NB4 (cell line): ENCODE data around the gene CFAP46.
A peak's percentile ranks its signal among the peaks of the same experiment; 100 is the strongest.

Experiments
- DNase-seq: peaks from one replicate; pipeline ENCODE4 v3.0.0; 2010; ENCODE audit warnings: low read depth
- H3K4me3 ChIP-seq: one replicate; pipeline ENCODE4 v1.5.1; 2011; ENCODE audit warnings: mild to moderate bottlenecking, low read depth, low read length, moderate library complexity
- MAX ChIP-seq: IDR thresholded peaks from 2 replicates; pipeline ENCODE4 v1.6.1; 2011; ENCODE audit warnings: low read depth, low read length
- MYC ChIP-seq: IDR thresholded peaks from 2 replicates; pipeline ENCODE4 v1.6.1; 2011; ENCODE audit warnings: low read depth, low read length
- POLR2A ChIP-seq: IDR thresholded peaks from 2 replicates; pipeline ENCODE4 v1.6.1; 2011; ENCODE audit warnings: mild to moderate bottlenecking; ENCODE audit not compliant: insufficient read length; ENCODE audit errors: extremely low read depth
- TF ChIP-seq, protein P1 (sequence below): IDR thresholded peaks from one replicate; pipeline ENCODE4 v1.5.1; 2012; ENCODE audit warnings: low read depth, low read length

Gene CFAP46

GRCh38 chr10:132847856-132848255 is 94.5 kb downstream of the CFAP46 start:
- peak; percentile 46 for DNase-seq
- peak overlapping the region; percentile 28 for H3K4me3 ChIP-seq
- TF ChIP-seq, protein P1, sequence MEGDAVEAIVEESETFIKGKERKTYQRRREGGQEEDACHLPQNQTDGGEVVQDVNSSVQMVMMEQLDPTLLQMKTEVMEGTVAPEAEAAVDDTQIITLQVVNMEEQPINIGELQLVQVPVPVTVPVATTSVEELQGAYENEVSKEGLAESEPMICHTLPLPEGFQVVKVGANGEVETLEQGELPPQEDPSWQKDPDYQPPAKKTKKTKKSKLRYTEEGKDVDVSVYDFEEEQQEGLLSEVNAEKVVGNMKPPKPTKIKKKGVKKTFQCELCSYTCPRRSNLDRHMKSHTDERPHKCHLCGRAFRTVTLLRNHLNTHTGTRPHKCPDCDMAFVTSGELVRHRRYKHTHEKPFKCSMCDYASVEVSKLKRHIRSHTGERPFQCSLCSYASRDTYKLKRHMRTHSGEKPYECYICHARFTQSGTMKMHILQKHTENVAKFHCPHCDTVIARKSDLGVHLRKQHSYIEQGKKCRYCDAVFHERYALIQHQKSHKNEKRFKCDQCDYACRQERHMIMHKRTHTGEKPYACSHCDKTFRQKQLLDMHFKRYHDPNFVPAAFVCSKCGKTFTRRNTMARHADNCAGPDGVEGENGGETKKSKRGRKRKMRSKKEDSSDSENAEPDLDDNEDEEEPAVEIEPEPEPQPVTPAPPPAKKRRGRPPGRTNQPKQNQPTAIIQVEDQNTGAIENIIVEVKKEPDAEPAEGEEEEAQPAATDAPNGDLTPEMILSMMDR, result no peak
- TF ChIP-seq MAX, result no peak
- no peak for TF ChIP-seq MYC
- TF ChIP-seq POLR2A, result no peak

DNA sequence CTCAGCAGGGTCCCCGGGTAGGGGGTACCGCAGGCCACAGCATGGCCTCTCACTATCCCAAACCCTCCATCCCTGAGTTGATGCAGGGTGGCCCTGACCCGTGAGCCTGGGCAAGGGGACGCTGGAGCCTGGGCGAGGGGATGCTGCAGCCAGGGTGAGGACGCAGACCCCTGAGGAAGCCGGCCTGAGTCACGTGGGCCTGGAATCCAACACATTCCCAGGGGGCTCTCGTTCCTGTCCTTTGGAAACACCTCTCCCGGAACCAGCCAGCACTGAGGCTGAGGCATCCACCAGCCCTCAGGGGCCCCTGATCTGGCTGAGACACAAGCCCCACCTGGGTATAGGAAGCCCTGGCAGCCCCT is 95.0 kb downstream of the CFAP46 start:
- TF ChIP-seq, protein P1, result no peak
- no peak for TF ChIP-seq POLR2A
- no peak for TF ChIP-seq MAX
- TF ChIP-seq MYC, result no peak
- DNase-seq, result no peak
- H3K4me3 ChIP-seq, result no peak overlapping the region

DNA sequence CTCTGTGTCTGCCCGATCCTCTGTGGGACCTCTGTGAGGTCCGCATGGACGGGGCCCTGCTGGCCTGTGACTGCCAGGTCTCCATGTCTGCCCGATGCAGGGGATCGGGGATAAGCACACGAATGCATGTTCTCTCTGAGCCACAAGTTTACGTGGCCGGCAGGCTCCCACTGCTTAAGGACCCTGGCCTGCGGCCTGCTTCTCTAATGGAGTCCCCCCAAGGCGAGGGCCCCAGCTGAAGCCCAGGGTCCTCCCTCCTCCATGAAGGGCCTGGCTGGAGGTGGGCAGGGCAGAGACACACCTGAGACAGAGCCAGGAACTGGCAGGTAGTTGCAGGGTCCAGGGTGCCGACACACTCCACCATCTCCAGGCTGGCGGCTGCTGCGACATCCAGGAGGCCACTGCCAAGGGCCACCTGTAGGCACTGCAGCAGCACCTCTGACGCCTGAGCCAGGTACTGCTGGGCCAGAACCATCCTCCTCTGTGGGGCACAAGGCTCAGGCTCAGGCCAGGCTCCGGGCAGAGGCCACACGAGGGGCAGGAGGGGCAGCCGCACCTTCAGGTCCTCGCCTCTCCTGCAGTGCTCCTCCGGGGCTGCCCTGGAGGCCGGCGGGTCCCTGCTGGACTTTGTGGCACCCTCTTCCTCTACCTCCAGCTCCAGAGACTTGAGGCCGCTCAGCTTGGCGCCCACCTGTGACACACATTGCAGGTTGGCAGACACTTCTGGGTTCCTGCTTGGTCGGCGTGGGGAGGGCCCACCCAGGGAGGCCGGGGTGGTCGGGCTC is 95.5 kb downstream of the CFAP46 start:
- DNase-seq, result no peak
- no peak overlapping the region for H3K4me3 ChIP-seq
- TF ChIP-seq MYC (no peak), POLR2A (no peak), MAX (no peak)
- TF ChIP-seq, protein P1, result no peak

DNA sequence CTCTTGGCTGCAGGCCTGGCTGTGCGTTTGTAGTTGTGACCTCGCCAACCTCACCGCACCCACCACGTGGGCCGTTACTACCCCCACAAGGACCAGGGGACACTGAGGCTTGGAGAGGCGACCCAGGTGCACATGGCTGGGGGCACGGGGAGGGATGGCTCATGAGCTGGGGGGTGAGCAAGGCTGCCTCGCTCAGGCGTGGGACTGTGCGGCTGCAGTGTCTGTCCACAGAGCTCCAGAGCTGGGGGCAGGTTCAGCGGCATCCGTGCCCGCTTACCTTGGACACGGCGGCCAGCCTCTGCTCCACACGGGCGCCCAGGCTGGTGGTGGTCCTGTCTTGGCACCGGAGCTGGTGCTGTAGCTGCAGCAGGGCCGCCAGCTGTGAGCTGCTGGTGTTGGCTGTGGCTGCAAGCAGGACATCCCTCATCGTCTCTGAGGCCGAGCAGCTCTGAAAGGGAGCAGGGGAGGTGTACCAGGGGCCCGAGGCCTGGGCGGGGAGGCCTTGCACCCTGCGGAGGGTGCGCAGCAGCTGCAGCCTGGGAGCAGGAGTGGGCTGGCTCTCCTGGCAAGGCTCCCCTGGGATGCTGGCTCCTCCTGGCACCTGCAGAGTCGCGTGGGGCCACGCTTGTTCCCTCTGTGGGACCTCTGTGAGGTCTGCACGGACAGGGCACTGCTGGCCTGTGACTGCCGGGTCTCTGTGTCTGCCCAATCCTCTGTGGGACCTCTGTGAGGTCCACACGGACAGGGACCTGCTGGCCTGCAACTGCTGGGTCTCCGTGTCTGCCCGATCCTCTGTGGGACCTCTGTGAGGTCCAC is 96.4 kb downstream of the CFAP46 start:
- H3K4me3 ChIP-seq, result no peak overlapping the region
- TF ChIP-seq, protein P1, result no peak
- TF ChIP-seq MYC (no peak), MAX (no peak), POLR2A (no peak)
- no peak for DNase-seq

- TF ChIP-seq MAX (no peak), MYC (no peak), POLR2A (no peak)
- TF ChIP-seq, protein P1, result no peak
- no peak for DNase-seq
- no peak overlapping the region for H3K4me3 ChIP-seq
Measured at GRCh38 chr10:132845041-132845551, 97.3 kb downstream of the CFAP46 start.
